Forelimb muscle (tissue), 1 donor: ENCODE measurements around the gene RGL3. TPM values are rescaled to one million over a fixed set of nuclear protein-coding genes. Genes with fewer than 3 reads are reported as not detected.
"Not testable (repeated sequence)": the region's sequence is repeated elsewhere in the genome, so short reads cannot be mapped to it uniquely, and the experiment has no call there.

Experiments used
- DNase-seq: peaks from one replicate; pipeline ENCODE4 v3.0.0-alpha.2; 2013; ENCODE audit warnings: low read depth
- polyA plus RNA-seq: library from polyadenylated mRNA; unstranded; fragments of 120-200 nt; gene quantifications from one replicate; pipeline ENCODE4 v1.2.1, GENCODE V29; 2013; ENCODE audit not compliant: insufficient read length

RGL3 gene
- polyA plus RNA-seq, 1 donor = 0.40 TPM

GRCh38 chr19:11450570-11451326, 31.6 kb upstream of the RGL3 start:
- no peak for DNase-seq

DNA sequence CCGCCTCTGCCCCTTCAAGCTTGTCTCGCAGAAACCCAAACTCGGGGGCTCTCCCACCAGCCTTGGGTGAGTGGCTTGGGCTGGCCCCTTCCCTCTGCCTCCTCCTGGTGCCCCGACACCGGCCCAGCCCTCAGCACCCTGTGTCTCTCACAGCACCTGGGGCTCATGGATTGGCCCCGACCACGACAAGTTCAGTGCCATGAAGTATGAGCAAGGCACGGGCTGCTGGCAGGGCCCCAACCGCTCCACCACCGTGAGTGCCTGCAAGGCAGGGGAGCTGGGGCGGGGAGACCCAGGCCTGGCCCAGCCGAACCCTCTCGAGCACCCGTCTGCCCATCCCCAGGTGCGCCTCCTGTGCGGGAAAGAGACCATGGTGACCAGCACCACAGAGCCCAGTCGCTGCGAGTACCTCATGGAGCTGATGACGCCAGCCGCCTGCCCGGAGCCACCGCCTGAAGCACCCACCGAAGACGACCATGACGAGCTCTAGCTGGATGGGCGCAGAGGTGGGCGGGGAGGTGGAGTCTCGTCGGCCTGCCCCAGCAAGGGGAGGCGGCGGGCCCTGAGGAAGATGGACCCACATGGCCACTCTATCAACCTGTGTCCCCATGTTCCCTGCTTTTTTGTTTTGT, 29.9 kb upstream of the RGL3 start:
- no peak for DNase-seq

GRCh38 chr19:11448410-11448809, 29.3 kb upstream of the RGL3 start:
- DNase-seq = no peak

DNA sequence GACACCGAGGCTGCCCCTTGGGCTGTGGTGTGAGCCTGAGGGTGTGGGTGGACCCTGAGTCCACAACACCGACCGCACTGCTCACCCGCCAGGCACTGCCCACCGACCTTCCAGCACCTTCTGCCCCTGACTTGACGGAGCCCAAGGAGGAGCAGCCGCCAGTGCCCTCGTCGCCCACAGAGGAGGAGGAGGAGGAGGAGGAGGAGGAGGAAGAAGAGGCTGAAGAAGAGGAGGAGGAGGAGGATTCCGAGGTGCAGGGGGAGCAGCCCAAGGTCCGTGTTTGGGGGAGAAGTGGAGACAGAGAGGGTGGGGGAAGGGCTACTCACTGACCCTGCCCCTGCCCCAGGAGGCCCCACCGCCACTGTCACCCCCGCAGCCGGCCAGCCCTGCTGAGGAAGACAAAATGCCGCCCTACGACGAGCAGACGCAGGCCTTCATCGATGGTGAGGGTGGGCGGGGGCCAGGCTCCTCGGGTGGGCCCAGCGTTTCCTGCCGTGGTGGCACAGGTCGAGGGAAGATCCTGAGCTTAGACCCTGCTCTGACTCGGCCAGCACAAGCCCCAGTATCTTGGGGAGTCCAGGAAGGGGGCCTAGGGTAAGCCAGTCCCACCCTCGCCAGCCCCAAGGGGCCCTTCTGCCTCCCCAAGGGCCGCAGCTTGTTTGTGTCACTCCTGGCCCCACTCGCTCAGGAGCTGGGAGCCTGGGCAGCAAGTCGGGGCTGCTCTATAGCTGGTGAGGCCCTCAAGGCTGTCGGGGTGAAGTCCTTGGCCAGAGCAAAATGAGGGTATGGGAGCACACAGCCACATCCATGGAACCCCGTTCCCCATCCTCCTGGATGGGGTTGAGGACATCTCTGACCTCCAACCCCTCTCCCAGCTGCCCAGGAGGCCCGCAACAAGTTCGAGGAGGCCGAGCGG, 28.5 kb upstream of the RGL3 start:
- no peak for DNase-seq

DNA sequence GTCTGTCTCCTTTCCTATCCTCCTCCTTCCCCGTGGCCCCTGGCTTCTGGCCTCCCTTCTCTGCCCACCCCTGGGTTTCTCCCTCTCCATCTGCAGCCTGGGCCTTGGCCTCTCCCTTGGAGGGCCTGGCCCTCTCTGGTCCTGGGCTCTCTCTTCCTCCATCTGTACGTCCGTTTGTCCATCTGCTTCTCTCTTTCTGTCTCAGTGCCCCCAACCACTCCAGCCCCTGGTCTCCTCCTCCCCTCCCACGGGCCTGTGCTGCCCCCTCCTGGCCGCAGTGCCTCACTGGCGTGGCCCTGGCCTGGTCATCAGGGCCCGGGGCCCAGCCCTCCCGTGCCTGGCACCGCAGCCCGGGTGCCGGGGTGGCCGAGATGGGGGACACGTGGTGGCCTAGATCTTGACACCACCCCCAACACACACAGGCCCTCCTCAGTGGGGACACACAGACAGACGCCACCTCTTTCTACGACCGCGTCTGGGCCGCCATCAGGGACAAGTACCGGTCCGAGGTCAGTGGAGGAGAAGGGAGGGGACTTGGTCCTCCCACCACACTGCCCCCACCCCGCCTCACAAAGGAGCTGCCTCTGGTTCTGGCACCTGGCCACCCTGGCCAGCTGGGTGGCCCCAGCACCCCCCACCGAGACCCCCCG, 27.7 kb upstream of the RGL3 start:
- no peak for DNase-seq

GRCh38 chr19:11446271-11446651, 27.1 kb upstream of the RGL3 start:
- DNase-seq = no peak

- DNase-seq = no peak
These were observed 26.0 kb upstream of the RGL3 start for GRCh38 chr19:11445141-11445540.

DNA sequence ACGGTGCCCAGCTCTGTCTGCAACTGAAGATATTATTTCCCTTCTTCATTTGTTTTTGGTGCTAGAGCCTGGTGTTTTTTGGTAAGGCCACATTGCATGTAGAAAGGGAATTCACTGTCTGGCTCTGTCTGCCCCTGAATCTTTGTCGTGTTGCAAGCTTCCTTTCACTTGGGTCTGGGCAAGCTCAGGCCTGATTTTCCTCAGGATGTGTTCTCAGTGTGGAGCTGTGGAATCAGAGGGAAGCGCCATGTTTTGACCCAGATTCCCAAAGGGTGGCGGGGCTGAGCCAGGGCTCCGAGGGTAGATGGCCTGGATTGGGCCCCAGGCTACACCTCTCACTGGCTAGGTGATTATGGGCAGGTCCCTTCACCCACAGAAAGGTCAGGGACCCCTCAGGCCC, 24.9 kb upstream of the RGL3 start:
- no peak for DNase-seq

- no peak for DNase-seq
These were observed 18.8 kb upstream of the RGL3 start for GRCh38 chr19:11437955-11438354.

GRCh38 chr19:11435833-11436313, 16.8 kb upstream of the RGL3 start:
- no peak for DNase-seq

- DNase-seq = peak; percentile 98
These were observed 16.1 kb upstream of the RGL3 start, which contains the start of the genes ODAD3 and PRKCSH for GRCh38 chr19:11435057-11435832. TSS of gene ODAD3 (minus strand) at chr19:11435121. CDS start at chr19:11435016, 105 bp downstream. TSS of gene PRKCSH (plus strand) at chr19:11435635. CDS start at chr19:11436118, 483 bp downstream.

DNA sequence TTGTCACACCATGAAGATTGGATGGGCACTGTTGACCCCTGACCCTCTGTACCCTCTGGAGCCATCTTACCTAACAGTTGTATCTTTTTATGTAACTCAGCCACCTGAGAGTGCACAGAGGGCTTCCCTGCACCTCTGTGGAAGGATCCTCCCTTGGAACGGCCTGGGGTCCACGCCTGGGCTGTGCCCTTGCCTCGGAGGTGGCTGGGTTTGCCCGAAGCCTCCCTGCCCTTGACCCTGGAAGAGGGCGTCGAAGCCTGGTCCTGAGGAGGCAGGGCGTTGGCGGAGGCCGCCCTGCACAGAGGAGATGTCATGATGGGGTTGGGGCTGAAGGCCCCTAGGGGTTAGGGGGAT, 15.6 kb upstream of the RGL3 start:
- DNase-seq = no peak

- not testable (repeated sequence) for DNase-seq
These were observed 14.4 kb upstream of the RGL3 start for GRCh38 chr19:11433526-11433925.

- no peak for DNase-seq
These were observed 7.5 kb upstream of the RGL3 start for GRCh38 chr19:11426656-11427055.

- DNase-seq = no peak
These were observed 6.8 kb upstream of the RGL3 start for GRCh38 chr19:11425719-11426457.

DNA sequence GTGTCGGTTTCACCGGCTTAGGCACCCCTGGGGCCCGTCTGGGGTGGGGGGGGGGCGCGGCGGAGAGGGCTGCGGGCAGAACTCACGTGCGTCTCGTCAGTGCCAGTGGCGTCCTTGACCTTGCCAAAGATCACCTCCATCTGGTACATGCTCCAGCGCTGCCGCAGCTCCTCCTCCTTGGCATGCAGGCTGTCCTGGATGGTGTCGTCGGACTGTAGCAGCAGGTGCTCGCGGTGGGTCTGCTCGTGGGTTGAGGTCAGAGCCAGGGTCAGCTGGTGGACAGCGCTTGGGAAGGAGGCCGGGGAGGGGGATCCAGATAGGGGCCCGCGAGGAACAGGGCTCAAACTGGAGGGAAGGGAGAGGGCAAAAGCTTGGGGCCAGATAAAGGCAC, 4.7 kb upstream of the RGL3 start:
- DNase-seq = no peak

DNA sequence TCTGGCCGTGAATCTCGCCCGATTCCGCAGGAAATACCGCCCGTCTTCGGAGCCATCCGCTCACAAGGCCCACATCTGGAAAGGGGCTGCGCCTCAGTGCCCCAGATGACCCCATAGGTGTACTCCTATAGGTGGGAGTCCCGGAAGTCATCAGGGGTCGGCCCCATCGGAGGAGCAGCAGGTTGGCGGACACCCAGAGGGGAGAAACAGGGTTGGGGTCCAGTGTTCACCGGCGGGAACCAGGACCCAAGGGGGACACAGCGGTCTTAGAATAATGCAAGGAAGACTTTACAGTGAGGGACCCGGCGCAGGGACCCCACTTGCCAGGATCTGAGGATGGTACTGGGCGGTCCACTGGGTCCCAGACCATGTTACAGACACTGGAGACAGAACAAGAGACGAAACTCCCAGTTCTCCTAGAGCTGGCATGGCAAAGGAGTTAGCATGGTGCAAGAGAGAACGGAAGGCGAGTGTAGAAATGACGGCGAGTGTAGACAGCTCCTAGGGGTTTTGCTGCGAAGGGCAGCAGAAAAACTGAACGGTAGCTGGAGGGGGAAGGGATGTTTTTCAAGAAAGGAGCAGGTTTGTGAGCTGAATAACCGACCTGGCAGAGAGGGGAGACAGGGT, 4.2 kb upstream of the RGL3 start:
- DNase-seq = no peak

DNA sequence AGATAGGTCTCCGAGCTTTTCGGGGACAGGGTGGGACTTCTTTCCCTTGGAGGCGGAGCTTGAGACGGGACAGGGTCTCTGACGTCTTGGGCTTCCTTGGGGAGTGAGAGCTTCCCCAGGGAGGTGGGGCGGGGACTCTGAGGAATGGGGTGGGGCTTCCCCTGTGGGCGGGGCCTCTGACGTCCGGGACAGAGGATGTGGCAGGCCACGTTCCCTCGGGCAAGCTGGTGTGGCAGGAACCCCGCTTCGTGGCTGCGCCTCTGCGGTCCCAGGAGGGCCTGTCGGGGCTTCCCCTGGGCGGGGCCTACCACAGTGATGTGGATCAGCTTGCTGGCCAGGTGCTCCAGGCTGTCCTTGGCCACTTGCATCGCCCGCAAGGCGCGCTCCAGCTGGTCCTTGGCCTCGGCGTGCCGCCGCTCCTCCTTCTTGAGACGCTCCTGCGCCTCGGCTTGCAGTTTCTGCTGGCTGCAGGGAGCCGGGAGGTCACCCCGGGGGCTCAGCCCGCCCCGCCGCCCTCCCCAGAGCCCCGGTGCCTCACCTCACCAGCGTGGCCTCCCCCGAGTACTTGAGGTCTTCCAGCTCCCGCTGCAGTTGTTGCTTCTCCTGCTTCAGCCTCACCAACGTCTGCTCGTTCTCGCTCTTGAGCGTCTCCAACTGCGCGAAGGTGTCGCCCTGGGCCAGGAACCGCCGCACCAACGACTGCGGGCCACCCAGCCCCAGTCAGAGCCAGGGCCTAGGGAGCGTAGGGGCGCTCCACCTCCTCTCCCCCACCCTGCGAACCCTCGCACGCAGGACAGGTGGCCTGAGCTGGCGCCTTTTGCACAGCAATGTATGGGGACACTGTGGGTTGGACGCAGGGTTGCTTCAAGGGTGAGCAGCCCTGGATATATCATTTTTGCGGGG, 3.3 kb upstream of the RGL3 start:
- DNase-seq = no peak
